ENCODE results near the gene ACAT2.

DNA sequence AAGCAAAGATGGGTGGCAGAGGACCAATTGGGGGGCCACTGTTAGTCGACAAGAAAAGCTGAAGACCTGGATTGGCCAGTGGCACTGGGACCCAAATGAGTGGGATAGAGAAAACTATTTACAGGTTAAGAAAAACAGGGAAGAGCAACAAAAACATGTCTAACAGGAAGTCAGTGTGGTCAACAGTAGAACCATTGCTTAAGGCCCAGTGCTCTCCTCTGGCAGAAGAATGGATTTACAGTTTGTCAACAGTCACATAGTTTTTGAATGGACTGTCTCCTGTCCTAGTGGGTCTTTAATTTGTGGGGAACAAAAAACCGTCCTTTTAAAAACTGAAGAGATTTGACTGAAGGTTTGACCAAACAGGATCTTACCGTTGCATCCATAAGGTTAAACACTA lies 46.7 kb upstream of the ACAT2 start:
- TF ChIP-seq POLR2AphosphoS5 (IDR thresholded peaks at IDR 0.05; ENCODE audit: insufficient read depth in 1 of 2, low read depth in 1 of 2) (no peak), POLR2A (IDR thresholded peaks at IDR 0.05) (no peak)
- TF ChIP-seq, protein P1, sequence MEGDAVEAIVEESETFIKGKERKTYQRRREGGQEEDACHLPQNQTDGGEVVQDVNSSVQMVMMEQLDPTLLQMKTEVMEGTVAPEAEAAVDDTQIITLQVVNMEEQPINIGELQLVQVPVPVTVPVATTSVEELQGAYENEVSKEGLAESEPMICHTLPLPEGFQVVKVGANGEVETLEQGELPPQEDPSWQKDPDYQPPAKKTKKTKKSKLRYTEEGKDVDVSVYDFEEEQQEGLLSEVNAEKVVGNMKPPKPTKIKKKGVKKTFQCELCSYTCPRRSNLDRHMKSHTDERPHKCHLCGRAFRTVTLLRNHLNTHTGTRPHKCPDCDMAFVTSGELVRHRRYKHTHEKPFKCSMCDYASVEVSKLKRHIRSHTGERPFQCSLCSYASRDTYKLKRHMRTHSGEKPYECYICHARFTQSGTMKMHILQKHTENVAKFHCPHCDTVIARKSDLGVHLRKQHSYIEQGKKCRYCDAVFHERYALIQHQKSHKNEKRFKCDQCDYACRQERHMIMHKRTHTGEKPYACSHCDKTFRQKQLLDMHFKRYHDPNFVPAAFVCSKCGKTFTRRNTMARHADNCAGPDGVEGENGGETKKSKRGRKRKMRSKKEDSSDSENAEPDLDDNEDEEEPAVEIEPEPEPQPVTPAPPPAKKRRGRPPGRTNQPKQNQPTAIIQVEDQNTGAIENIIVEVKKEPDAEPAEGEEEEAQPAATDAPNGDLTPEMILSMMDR (IDR thresholded peaks at IDR 0.05): no peak

All from vagina (tissue), 2 donors.